IPS-20b (cell line): Measurements from ENCODE around the gene JMJD6.
"Not testable (repeated sequence)": the region's sequence is repeated elsewhere in the genome, so short reads cannot be mapped to it uniquely, and the experiment has no call there.

Experiments used
- H3K27ac ChIP-seq: one replicate; pipeline ENCODE4 v1.5.1; 2013; ENCODE audit warnings: low read length
- H3K27me3 ChIP-seq: 2 replicates; pipeline ENCODE4 v1.6.1; 2013; ENCODE audit warnings: mild to moderate bottlenecking, low read length, inconsistent platforms; ENCODE audit not compliant: insufficient read depth
- H3K36me3 ChIP-seq: 2 replicates; pipeline ENCODE4 v1.6.1; 2013; ENCODE audit warnings: low read depth, mild to moderate bottlenecking, inconsistent platforms, low read length, moderate library complexity; ENCODE audit not compliant: insufficient read depth
- H3K4me1 ChIP-seq: 2 replicates; pipeline ENCODE4 v1.6.1; 2013; ENCODE audit warnings: mild to moderate bottlenecking, control low read depth, inconsistent platforms, low read length, moderate library complexity; ENCODE audit not compliant: insufficient read depth
- H3K4me3 ChIP-seq: 2 replicates; pipeline ENCODE4 v1.5.1; 2013; ENCODE audit warnings: mild to moderate bottlenecking, low read length, inconsistent platforms
- H3K9ac ChIP-seq: 2 replicates; pipeline ENCODE4 v1.6.1; 2013; ENCODE audit warnings: low read depth, mild to moderate bottlenecking, inconsistent platforms, low read length, moderate library complexity
- H3K9me3 ChIP-seq: 2 replicates; pipeline ENCODE4 v1.6.1; 2013; ENCODE audit warnings: mild to moderate bottlenecking, low read depth, low read length, inconsistent platforms; ENCODE audit not compliant: insufficient read depth

Gene JMJD6

GRCh38 chr17:76722977-76723376 lies 3.4 kb downstream of the JMJD6 start:
- not testable (repeated sequence) for H3K27ac ChIP-seq, H3K9ac ChIP-seq, H3K27me3 ChIP-seq, H3K9me3 ChIP-seq, H3K4me3 ChIP-seq, H3K4me1 ChIP-seq
- peaks cover 66% of the 10 kb centered on the region for H3K36me3 ChIP-seq

- Histone ChIP-seq H3K27me3 (no peaks in the 10 kb centered on the region), H3K9ac (no peak overlapping the region), H3K9me3 (no peaks in the 10 kb centered on the region), H3K36me3 (peaks cover 69% of the 10 kb centered on the region), H3K4me1 (no peaks in the 10 kb centered on the region), H3K4me3 (no peak overlapping the region), H3K27ac (no peak overlapping the region)
Measured at GRCh38 chr17:76722279-76722678, 4.1 kb downstream of the JMJD6 start.

- H3K27me3 ChIP-seq = no peaks in the 10 kb centered on the region
Measured at GRCh38 chr17:76721463-76721862, 4.9 kb downstream of the JMJD6 start.

GRCh38 chr17:76720941-76721340 lies 5.5 kb downstream of the JMJD6 start:
- Histone ChIP-seq H3K9ac (no peak overlapping the region), H3K4me1 (no peaks in the 10 kb centered on the region), H3K36me3 (peaks cover 83% of the 10 kb centered on the region)

More at GRCh38 chr17:76721463-76721862, 4.9 kb downstream of the JMJD6 start:
- Histone ChIP-seq H3K27ac (no peak overlapping the region), H3K9ac (no peak overlapping the region), H3K4me3 (no peak overlapping the region), H3K9me3 (no peaks in the 10 kb centered on the region), H3K4me1 (no peaks in the 10 kb centered on the region), H3K36me3 (peaks cover 77% of the 10 kb centered on the region)

GRCh38 chr17:76720211-76720610 lies 6.2 kb downstream of the JMJD6 start:
- H3K4me1 ChIP-seq = no peaks in the 10 kb centered on the region
- peaks cover 87% of the 10 kb centered on the region for H3K36me3 ChIP-seq
- H3K27ac ChIP-seq = no peak overlapping the region
- no peaks in the 10 kb centered on the region for H3K27me3 ChIP-seq
- no peak overlapping the region for H3K4me3 ChIP-seq
- no peaks in the 10 kb centered on the region for H3K9me3 ChIP-seq
- no peak overlapping the region for H3K9ac ChIP-seq

More at GRCh38 chr17:76720941-76721340, 5.5 kb downstream of the JMJD6 start:
- no peak overlapping the region for H3K27ac ChIP-seq
- H3K4me3 ChIP-seq = no peak overlapping the region
- no peaks in the 10 kb centered on the region for H3K27me3 ChIP-seq
- H3K9me3 ChIP-seq = no peaks in the 10 kb centered on the region

GRCh38 chr17:76718516-76718915 lies 7.9 kb downstream of the JMJD6 start:
- H3K27me3 ChIP-seq = no peaks in the 10 kb centered on the region
- peaks cover 79% of the 10 kb centered on the region for H3K36me3 ChIP-seq
- H3K9ac ChIP-seq = no peak overlapping the region
- H3K4me3 ChIP-seq = no peak overlapping the region
- no peak overlapping the region for H3K27ac ChIP-seq
- H3K9me3 ChIP-seq = no peaks in the 10 kb centered on the region
- H3K4me1 ChIP-seq = no peaks in the 10 kb centered on the region

GRCh38 chr17:76716839-76717215 lies 9.6 kb downstream of the JMJD6 start:
- no peak overlapping the region for H3K27ac ChIP-seq
- H3K4me1 ChIP-seq = no peaks in the 10 kb centered on the region
- no peaks in the 10 kb centered on the region for H3K9me3 ChIP-seq
- no peak overlapping the region for H3K4me3 ChIP-seq
- peaks cover 66% of the 10 kb centered on the region for H3K36me3 ChIP-seq
- no peak overlapping the region for H3K9ac ChIP-seq
- no peaks in the 10 kb centered on the region for H3K27me3 ChIP-seq

GRCh38 chr17:76716146-76716838 lies 10.1 kb downstream of the JMJD6 start:
- H3K27ac ChIP-seq = no peak overlapping the region

GRCh38 chr17:76715496-76715830 lies 10.9 kb downstream of the JMJD6 start:
- Histone ChIP-seq H3K4me1 (peaks cover 4% of the 10 kb centered on the region; the same call in 1 of the 2 replicates), H3K9me3 (no peaks in the 10 kb centered on the region), H3K27me3 (no peaks in the 10 kb centered on the region), H3K9ac (no peak overlapping the region), H3K4me3 (no peak overlapping the region), H3K27ac (no peak overlapping the region), H3K36me3 (peaks cover 52% of the 10 kb centered on the region)

More at GRCh38 chr17:76716146-76716838, 10.1 kb downstream of the JMJD6 start:
- Histone ChIP-seq H3K9ac (no peak overlapping the region), H3K4me1 (peaks cover 1% of the 10 kb centered on the region; the same call in 1 of the 2 replicates), H3K4me3 (no peak overlapping the region), H3K27me3 (no peaks in the 10 kb centered on the region), H3K9me3 (no peaks in the 10 kb centered on the region), H3K36me3 (peaks cover 61% of the 10 kb centered on the region)

GRCh38 chr17:76714822-76715495 lies 11.4 kb downstream of the JMJD6 start:
- H3K4me1 ChIP-seq = peaks cover 6% of the 10 kb centered on the region; the same call in 1 of the 2 replicates
- peaks cover 47% of the 10 kb centered on the region for H3K36me3 ChIP-seq
- peaks cover 4% of the 10 kb centered on the region for H3K27me3 ChIP-seq
- H3K4me3 ChIP-seq = no peak overlapping the region
- no peaks in the 10 kb centered on the region for H3K9me3 ChIP-seq
- H3K27ac ChIP-seq = no peak overlapping the region
- H3K9ac ChIP-seq = no peak overlapping the region

GRCh38 chr17:76714336-76714735 lies 12.1 kb downstream of the JMJD6 start:
- Histone ChIP-seq H3K27ac (no peak overlapping the region), H3K36me3 (peaks cover 41% of the 10 kb centered on the region), H3K9me3 (no peaks in the 10 kb centered on the region), H3K4me3 (no peak overlapping the region), H3K9ac (no peak overlapping the region), H3K4me1 (peaks cover 10% of the 10 kb centered on the region; the same call in 1 of the 2 replicates), H3K27me3 (peaks cover 10% of the 10 kb centered on the region)

- peaks cover 35% of the 10 kb centered on the region for H3K36me3 ChIP-seq
- no peak overlapping the region for H3K4me3 ChIP-seq
- H3K27ac ChIP-seq = no peak overlapping the region
- H3K4me1 ChIP-seq = peaks cover 15% of the 10 kb centered on the region
- peaks cover 16% of the 10 kb centered on the region for H3K27me3 ChIP-seq
- no peaks in the 10 kb centered on the region for H3K9me3 ChIP-seq
- no peak overlapping the region for H3K9ac ChIP-seq
Measured at GRCh38 chr17:76713765-76714164, 12.6 kb downstream of the JMJD6 start.
